HEK293T (cell line): ENCODE results near the gene DUSP9.

ENCODE experiments used
- ARNT ChIP-seq: fragments of 450-650 bp; IDR thresholded peaks from 2 replicates; pipeline ENCODE4 v1.6.1; 2017; ENCODE audit warnings: mild to moderate bottlenecking
- BHLHE40 ChIP-seq: fragments of 450-650 bp; IDR thresholded peaks from 2 replicates; pipeline ENCODE4 v1.6.1; 2016; ENCODE audit warnings: mild to moderate bottlenecking, moderate library complexity, borderline replicate concordance
- ELF4 ChIP-seq: fragments of 450-650 bp; IDR thresholded peaks from 2 replicates; pipeline ENCODE4 v1.6.1; 2017; ENCODE audit warnings: antibody characterized with exemption
- FOXA1 ChIP-seq: fragments of 450-650 bp; IDR thresholded peaks from 2 replicates; pipeline ENCODE4 v1.6.1; 2016; ENCODE audit warnings: mild to moderate bottlenecking
- FOXK2 ChIP-seq: fragments of 450-650 bp; IDR thresholded peaks from 2 replicates; pipeline ENCODE4 v1.6.1; 2016; ENCODE audit warnings: mild to moderate bottlenecking
- FOXM1 ChIP-seq: fragments of 450-650 bp; IDR thresholded peaks from 2 replicates; pipeline ENCODE4 v1.6.1; 2017; ENCODE audit warnings: mild to moderate bottlenecking, borderline replicate concordance
- LEF1 ChIP-seq: fragments of 450-650 bp; IDR thresholded peaks from 2 replicates; pipeline ENCODE4 v1.6.1; 2017; ENCODE audit warnings: mild to moderate bottlenecking, borderline replicate concordance
- NFRKB ChIP-seq: fragments of 450-650 bp; IDR thresholded peaks from 2 replicates; pipeline ENCODE4 v1.6.1; 2016; ENCODE audit warnings: mild to moderate bottlenecking, moderate library complexity
- SP1 ChIP-seq: fragments of 450-650 bp; IDR thresholded peaks from 2 replicates; pipeline ENCODE4 v1.6.1; 2017
- SUZ12 ChIP-seq: fragments of 450-650 bp; IDR thresholded peaks from 2 replicates; pipeline ENCODE4 v1.6.1; 2016; ENCODE audit warnings: mild to moderate bottlenecking
- TARDBP ChIP-seq: fragments of 450-650 bp; IDR thresholded peaks from 2 replicates; pipeline ENCODE4 v1.6.1; 2016
- TF ChIP-seq, protein P1 (sequence below): fragments of 450-650 bp; IDR thresholded peaks from 2 replicates; pipeline ENCODE4 v1.6.1; 2016

DNA sequence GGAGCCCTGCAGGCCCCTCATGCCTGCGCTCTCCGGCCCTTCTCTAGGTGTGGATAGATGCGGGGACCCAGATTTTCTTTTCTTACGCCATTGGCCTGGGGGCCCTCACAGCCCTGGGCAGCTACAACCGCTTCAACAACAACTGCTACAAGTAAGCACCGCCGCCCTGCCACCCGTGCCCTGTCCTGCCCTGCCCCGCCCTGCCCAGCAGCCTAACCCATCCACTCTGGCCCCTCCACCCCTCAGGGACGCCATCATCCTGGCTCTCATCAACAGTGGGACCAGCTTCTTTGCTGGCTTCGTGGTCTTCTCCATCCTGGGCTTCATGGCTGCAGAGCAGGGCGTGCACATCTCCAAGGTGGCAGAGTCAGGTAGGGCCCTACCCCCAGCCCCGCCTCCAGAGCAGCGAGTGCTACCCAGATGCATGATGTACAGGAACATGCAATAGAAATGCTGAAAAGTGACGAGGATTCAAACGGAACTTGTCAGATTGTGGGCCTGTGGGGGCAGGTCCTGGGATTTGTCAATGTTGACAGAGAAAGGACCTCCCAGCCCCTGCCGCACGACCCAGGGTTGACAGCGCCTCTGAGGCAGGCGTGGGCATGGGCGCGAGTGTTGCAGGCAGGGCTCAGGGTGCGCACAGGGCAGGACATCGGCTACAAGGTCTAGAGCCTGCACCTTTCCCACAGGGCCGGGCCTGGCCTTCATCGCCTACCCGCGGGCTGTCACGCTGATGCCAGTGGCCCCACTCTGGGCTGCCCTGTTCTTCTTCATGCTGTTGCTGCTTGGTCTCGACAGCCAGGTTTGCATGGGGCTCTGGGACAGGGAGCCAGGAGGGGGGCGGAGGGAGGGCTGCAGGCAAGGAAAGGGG is 46.4 kb downstream of the DUSP9 start:
- TF ChIP-seq, protein P1, sequence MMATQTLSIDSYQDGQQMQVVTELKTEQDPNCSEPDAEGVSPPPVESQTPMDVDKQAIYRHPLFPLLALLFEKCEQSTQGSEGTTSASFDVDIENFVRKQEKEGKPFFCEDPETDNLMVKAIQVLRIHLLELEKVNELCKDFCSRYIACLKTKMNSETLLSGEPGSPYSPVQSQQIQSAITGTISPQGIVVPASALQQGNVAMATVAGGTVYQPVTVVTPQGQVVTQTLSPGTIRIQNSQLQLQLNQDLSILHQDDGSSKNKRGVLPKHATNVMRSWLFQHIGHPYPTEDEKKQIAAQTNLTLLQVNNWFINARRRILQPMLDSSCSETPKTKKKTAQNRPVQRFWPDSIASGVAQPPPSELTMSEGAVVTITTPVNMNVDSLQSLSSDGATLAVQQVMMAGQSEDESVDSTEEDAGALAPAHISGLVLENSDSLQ = no peak
- no peak for TF ChIP-seq BHLHE40
- no peak for TF ChIP-seq FOXK2
- no peak for TF ChIP-seq SP1
- TF ChIP-seq LEF1 = no peak
- TF ChIP-seq TARDBP = no peak
- no peak for TF ChIP-seq FOXA1
- TF ChIP-seq FOXM1 = no peak
- TF ChIP-seq NFRKB = no peak
- TF ChIP-seq ARNT = no peak
- TF ChIP-seq SUZ12 = no peak
- no peak for TF ChIP-seq ELF4
